ENCODE measurements around the gene ABL1.
"Not testable (repeated sequence)": the region's sequence is repeated elsewhere in the genome, so short reads cannot be mapped to it uniquely, and the experiment has no call there.

The ABL1 gene

DNA sequence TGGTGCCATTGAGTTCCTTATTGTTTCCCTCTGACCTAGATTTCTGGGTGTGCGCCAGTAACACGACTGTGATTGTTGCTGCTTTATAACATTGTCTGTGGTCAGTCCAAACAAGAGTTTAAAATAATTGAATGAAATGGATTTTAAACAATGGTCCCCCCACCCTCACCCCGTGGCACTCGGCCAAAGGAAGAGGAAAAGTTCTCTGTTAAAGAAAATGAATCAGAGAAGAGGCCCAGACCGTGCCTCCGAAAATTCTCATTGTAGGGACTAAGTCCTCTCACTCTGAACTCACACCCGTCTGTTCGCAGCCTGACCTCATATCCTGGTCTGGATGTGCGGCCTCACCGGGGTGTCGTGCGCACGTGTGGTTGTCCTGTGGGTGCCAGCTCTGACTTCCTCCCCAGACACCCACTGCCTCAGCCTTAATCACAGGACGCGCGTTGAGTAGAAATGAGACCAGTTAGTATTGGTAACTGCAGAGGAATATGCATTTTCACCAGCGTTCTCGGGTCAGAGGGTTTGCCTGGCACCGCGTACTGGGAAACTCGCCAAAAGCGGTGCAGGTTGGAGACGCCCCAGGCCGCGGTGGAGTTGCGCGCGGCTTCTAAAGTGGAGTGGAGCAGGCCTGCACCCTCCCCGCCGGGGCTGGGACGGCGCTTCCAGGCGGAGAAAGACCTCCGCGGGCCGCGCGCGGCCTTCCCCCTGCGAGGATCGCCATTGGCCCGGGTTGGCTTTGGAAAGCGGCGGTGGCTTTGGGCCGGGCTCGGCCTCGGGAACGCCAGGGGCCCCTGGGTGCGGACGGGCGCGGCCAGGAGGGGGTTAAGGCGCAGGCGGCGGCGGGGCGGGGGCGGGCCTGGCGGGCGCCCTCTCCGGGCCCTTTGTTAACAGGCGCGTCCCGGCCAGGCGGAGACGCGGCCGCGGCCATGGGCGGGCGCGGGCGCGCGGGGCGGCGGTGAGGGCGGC is at the start of gene ABL1:
Gene ABL1 (plus strand): TSS at position 884 of the 966 bp plus-strand sequence. CDS start 193 bp downstream, outside the sequence.
- DNase-seq (ENCODE audit: low read depth, low spot score) = no peak

DNA sequence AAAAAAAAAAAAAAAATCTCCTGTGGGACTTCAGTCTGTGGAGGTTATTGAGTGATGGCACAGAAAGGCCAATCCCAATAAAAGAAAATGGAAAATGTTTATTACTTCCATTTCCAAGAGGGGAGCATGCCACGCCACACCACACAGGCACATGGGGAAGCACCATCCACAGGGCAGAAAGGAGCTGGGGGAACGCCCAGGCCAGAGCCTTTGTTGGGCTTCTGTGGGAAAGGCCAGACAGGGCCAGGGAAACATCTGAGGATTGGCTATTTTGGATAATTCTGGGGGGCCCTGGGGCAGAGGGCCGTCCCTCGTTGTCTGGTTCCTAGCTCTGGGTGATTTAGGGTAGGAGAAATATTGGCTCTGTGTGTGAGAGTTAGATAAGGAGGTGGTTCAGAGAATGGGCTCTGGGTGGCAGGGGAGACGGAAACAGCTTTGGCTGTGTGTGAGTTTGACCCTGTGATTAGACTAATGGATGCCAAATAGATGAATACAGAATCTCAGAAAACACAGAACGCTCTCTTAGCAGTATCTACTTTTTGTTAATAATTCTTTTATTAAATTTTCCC is 49.0 kb upstream of the ABL1 start:
- DNase-seq (ENCODE audit: low read depth, low spot score) = no peak

DNA sequence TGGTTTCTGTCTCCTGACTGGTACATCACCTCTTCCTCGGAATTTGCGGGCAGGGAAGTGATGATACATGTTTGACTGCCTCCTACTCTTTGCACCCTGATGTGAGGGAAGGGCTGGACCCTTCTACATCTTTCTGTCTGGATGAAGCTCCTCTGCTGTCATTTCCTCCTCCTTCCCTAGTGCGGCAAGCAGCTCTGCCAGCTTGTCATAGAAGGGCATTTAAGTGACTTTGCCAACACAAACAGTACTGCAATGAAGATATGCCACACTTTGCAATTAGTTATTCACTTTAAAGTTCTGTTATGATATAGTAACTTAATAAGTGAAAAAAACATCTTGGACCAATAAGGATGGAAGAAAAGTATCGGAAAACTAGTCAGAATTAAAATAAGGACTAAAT is 48.5 kb upstream of the ABL1 start:
- no peak for DNase-seq (ENCODE audit: low read depth, low spot score)

DNA sequence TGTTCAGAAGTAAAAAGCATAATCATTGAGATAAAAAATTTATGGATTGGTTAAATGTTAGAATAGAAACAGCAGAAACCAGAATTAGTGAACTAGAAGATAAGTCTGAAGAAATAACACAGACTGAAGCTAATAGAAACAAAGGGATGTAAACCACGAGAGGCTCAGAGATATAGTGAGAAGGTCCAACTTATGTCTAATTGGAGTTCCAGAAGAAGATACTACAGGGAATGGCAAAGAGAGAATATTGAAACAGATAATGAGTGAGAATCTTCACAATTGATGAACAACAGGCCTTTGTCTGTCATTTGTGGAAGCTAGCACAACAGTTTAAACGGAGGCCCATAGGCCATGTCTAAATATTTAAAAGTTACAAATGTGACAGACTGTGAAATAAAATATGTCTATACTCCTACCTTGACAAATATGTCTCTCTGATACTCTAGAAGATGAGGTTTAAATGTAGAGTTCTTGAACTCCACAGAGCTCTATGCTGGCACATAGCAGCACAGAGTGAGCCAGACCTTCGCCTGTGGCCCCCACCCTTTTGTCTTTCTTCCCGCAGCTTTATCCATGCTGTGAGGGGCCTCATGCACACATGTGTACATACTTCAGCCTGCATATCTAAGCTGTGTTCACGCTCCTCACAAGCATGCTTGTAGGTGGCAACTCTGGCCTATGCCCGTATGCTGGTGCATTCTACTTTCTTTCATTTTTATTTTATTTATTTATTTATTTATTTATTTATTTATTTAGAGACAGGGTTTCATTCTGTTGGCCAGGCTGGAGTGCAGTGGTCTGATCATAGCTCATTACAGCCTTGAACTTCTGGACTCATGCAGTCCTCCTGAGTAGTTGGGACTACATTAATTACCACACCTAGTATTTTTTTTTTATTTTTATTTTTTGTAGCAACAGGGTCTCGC is 45.0 kb upstream of the ABL1 start:
- DNase-seq (ENCODE audit: low read depth, low spot score) = no peak

DNA sequence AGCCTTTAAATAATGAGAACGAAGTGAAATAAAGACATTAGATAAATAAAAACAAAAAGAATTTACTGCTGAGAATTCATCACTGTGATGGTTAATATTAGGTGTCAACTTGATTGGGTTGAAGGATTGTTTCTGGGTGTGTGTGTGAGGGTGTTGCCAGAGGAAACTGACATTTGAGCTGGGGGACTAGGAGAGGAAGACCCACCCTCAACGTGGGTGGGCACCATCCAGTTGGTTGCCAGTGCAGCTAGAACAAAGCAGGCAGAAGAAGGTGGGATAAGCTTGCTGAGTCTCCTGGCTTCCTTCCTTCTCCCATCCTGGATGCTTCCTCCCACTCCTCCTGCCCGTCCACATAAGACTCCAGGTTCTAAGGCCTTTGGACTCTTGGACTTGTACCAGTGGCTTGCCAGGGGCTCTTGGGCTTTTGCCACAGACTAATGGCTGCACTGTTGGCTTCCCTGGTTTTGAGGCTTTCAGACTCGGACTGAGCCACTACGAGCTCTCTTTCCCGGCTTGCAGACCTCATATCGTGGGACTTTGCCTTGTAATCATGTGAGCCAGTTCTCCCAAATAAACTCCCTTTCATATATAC is 43.7 kb upstream of the ABL1 start:
- DNase-seq (ENCODE audit: low read depth, low spot score) = no peak

DNA sequence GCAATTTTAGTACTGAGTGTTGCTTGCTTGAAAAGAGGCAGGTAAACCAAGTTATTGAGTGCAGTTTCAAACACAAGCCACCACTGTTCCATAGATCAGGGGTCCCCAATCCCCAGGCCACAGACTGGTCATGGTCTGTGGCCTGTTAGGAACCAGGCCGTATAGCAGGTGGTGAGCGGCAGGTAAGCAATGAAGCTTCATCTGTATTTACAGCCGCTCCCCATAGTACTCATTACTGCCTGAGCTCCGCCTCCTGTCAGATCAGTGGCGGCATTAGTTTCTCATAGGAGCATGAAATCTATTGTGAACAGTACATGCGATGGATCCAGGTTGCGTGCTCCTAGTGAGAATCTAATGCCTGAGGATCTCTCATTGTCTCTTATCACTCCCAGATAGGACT is 41.5 kb upstream of the ABL1 start:
- DNase-seq (ENCODE audit: low read depth, low spot score) = no peak

DNA sequence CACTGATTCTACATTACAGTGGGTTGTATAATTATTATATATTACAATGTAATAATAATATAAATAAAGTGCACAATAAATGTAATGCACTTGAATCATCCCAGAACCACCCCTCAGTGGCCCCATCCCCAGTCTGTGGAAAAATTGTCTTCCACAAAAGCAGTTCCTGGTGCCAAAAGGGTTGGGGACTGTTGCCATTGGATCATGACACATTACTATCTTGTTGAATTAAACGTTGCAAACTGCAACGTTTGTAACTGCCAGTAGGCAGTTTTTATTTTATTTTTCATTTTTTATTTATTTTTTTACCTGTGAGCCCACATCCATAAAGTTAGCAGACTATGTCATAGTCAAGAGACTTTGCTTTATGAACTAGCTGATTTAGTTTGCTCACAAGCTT is 41.0 kb upstream of the ABL1 start:
- DNase-seq (ENCODE audit: low read depth, low spot score) = not testable (repeated sequence)

DNA sequence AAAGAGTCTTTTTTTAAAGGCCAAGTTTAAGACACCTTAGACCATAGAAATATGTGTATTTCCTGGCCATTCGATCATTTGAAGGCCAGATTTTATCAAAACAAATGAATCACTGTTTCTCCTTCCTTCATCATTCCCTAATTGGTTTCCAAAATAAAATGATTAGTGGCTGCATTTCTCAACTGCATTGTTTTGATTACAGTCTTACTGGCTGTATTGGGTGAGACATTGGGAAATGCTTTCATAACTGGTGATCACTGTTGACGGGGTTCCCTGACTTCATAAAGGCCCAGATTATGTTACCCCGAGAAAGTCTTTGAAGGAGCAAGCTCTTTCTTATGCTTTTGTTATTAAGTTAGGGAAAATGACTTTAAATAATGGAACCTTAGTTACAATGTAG is 40.6 kb upstream of the ABL1 start:
- not testable (repeated sequence) for DNase-seq (ENCODE audit: low read depth, low spot score)

DNA sequence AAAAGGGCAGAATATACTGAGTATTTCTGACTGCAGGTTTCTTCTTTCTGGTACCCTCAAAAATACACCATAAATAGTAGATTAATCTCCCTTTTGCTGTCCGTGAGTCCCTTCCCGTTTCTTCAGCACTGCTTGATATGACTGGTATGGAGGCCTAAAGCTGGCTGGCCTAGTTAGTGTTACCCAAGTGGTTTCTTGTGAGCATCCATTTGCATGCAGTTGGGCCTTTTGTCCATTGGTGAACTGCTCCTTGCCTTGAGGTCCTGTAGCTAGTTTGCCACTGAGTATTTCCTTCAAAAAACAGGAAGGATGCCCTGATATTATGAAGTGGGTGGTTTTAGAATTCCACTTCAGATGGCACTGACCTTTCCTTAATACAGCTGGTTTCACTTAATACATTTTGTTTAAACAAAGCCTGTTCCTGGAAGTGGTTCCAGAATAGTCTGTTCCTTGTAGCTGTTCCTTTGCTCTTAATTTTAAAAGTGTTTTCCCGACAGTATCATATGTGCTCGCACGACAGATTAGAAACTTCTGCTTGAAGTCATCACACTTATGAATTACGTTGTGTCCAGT is 40.0 kb upstream of the ABL1 start:
- peak; percentile 46 for DNase-seq (ENCODE audit: low read depth, low spot score)

DNA sequence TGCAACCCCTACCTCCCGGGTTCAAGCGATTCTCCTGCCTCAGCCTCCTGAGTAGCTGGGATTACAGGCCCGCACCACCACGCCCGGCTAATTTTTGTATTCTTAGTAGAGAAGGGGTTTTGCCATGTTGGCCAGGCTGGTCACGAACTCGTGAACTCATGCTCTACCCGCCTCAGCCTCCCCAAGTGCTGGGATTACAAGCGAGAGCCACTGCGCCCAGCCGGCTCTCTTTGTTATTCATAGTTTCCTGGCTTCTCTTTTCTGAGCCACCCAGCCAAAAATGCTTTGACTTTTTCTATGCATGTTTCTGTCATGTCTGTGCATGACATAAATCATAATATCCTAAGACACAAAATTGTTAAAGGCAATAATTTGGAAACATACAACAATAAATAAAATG is 31.9 kb upstream of the ABL1 start:
- DNase-seq (ENCODE audit: low read depth, low spot score) = not testable (repeated sequence)

DNA sequence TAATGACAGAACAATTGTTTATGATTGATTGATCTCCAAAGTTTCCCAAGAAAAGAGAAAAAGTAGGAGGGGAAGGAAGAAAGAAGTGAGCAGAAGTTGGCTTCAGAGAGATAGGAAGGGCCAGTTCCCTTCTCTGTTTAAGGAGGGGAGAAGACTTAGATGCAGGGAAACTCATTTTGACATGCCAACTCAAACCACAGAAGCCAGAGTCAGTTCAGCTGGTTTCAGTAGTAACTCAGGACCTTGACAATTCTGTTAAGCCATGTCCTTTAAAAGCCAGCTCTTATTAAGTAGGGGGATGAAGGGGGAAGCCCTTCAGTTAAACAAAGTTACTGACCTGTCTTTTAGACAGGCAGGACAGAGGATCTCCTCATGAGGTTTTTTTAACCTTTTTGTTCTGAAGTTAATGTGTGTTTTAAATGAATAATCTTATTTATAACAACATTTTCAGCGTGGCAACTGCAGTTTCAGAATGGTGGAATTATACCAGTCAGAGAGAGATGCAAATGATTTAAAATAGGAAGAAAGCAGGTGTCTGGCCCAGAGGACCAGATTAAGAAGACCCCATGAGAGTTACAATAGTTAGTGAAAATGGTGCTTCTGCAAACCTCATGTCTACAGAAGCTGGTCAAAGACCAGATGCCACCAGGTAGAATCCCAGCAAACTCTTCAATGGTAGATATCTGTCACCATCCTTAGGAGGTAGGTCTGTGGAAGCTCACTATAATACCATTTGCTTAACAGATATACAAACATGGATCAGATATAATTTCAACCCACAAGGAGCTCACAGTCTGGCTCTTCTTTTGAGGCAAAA is 29.3 kb upstream of the ABL1 start:
- DNase-seq (ENCODE audit: low read depth, low spot score) = no peak

DNA sequence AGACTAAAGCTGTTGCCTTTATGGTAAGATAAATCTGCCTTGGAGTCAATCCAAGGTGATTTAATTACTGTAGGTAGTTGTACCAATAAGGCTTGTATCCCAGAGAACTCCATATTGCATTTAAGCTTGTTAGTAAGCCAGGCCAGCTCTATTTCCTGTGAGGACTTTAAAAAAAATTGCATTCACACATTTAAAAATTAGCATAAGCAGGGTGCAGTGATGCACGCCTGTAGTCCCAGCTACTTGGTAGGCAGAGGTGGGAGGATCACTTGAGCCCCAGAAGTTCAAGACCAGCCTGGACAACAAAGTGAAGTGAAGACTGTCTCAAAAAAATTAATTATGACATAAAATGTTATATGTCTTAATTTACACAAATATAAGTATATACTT is 28.7 kb upstream of the ABL1 start:
- no peak for DNase-seq (ENCODE audit: low read depth, low spot score)

DNA sequence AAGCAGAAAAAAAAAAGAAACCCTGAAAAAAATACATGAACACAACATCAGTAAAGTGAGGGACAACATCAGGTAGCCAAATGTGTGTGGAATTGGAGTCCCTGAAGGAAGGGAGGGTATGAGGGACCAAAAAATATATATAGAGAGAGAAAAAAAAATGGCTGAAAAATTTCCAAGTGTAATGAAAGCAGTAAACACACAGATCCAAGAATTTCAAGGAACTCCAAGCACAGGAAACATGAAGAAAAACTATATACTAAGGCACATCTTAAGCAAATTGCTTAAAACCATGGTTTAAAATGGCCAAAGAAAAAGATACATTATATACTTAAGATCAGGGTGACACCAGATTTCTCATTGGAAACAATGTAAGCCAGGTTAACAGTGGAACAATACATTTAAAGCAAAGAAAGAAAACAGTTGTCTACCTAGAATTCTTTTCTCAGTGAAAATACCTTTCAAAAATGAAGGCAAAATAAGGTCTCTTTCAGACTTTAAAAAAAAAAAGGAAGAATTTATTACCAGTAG is 24.4 kb upstream of the ABL1 start:
- no peak for DNase-seq (ENCODE audit: low read depth, low spot score)

DNA sequence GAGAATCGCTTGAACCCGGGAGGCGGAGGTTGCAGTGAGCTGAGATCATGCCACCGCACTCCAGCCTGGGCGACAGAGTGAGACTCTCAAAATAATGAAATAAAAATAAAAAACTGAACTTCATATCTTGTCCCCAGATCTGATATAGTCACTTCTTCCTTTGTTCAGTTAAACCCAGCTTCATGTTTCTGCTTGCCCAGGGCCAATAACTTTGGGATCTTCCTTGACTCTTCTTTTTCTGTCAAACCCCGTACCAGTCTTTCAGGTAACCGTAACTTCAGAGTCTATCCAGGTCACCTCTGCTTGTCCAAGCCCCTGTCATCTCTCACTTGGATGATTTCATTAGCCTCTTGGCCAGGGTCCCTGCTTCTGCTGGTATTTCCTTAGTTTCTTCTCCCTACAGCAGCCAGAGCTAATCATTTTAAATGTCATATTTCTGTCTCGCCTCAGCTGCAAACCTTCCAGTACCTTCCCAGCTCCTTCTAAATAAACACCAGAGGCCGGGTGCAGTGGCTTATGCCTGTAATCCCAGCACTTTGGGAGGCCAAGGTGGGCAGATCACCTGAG is 19.7 kb upstream of the ABL1 start:
- DNase-seq (ENCODE audit: low read depth, low spot score) = no peak

DNA sequence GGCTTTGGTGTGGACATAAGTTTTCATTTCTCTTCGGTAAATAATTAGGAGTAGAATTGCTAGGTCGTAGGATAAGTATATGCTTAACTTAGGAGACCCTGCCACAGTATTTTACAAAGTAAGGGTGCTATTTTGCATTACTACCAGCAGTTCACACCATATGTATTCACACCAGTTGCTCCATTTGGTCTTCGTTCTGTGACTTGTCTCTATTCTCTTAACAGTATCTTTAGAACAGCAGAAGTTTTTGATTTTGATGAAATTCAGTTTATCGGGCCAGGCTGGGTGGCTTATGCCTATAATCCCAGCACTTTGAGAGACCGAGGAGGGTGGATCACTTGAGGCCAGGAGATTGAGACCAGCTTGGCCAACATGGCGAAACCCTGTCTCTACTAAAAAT is 17.1 kb upstream of the ABL1 start:
- DNase-seq (ENCODE audit: low read depth, low spot score) = no peak

DNA sequence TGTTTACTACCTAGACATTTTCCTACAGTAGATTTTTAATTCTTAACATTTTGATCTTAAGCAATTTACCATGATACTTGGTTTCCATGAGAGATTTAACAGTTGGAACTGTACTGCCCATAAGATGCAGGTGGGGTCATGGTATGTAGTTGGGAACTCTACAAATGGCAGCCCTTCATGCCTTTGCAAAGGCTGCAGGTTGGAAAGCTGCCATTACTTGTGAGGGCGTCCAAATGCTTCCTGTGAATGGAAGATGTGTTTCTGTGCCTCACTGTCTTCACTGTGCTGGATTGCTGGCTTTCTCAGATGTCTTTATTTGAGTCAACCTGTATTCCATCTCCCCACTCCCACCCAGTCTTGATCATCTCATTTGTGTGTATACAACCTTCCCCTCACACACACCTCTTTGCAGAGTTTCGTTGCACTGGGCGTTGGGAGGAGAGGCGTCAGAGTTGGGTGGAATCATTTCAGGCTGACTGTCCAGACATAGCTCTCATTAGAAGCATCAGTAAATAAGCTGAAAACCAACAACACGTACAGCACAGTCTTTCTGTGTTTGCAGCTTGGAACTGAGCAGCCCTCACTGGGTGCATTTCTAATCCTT is 14.8 kb upstream of the ABL1 start:
- no peak for DNase-seq (ENCODE audit: low read depth, low spot score)

DNA sequence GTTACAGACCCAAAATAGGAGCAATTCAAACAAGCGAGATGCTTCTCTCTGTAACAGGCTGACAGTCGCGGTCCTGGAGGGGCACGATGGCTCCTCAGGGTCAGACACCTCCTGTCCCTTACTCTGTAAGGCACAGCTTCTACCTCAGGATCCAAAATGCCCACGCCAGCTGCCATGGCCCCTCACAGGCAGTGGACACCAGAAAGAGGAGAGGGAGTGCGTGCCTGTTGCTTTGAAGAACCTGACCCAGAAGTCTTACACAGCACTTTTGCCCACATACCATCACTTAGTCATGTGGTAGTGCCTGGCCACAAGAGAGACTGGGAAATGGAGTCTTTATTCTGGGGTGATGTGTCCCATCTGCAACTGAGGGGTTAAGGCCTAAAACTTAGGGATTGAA is 11.6 kb upstream of the ABL1 start:
- DNase-seq (ENCODE audit: low read depth, low spot score) = no peak

DNA sequence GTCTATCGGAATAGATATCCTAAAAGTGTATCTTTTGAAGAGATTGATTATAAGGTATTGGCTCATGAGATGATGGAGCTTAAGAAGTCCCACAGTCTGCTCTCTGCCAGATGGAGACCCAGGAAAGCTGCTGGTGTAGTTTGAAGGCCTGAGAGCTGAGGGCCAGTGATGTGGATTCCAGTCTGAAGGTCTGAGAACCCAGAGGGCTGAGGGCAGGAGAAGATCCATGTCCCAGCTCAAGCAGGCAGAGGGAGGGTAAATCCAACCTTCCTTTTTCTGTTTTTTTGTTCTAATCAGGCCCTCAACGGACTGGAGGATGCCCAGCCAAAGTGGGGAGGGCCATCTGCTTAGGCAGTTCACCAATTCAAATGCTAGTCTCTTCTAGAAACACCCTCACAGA is 11.0 kb upstream of the ABL1 start:
- no peak for DNase-seq (ENCODE audit: low read depth, low spot score)

DNA sequence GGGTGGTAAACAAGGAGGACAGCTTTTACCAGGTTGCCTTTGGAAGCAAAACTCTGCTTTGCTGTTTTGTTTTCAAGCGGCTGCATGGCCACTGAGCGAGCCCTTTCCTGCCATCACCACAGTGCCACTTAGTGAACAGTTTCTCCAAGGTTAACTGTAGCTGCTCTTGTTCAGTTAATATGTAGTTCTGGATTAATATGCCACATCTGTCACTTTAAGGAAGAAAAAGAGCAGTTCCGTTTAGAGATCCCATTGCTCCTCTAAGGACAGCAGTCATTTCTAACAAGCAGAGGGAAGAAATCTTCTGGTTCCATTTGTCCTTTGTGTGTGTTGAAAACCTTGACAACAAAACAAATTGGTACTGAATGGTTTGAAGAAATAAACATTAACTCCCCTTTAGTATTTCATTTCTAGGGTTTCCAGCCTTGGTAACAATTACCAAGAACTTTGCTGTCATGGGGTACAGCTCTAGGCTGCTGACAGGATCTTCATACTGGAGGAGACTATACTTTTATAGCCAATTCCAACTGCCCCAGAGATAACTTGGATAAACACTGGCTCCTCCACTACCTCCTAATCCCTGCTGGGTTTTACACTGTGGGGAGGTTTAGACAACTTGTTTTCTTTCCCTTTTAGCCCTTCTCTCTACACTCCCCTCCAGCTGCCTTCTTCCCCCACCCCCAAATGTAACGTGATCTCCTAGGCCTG is 10.3 kb upstream of the ABL1 start:
- peak; percentile 90 for DNase-seq (ENCODE audit: low read depth, low spot score)
